HG03060 (cell line): ENCODE results near the gene ZNRD2.

ENCODE experiments used
- ATAC-seq: cut with Tn5 transposase; IDR thresholded peaks from one replicate; pipeline ENCODE4 v1.9.1; 2021; ENCODE audit warnings: low read depth, moderate number of reproducible peaks; ENCODE audit not compliant: unreplicated experiment

ZNRD2 gene

GRCh38 chr11:65620666-65621065 is 50.4 kb downstream of the ZNRD2 start:
- no peak for ATAC-seq

- ATAC-seq, result no peak
Measured at GRCh38 chr11:65621460-65621859, 51.2 kb downstream of the ZNRD2 start.
